ENCODE measurements around the gene MCTP1. TPM values are rescaled to one million over a fixed set of nuclear protein-coding genes. Genes with fewer than 3 reads are reported as not detected.

The MCTP1 gene
- total RNA-seq, 1 experiment from 2014 or later, result 2.5 TPM

DNA sequence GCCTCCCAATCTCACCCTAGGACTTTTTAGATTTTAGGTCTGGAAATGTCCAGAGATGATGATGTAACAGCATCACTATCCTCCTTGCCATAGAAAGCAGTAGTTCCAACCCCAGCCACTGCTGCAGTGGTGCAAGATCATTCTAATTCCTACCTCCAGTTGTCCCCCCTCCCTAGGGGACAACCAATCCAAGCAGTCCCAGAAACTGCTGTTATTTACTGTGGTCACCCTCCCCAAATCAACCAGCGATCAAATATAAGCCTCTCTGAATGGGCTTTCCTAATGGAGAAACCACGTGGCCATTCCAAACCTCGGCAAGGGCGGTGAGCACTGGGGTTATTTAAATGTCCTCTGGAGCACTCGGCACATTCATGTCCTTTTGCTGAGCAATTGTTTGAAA, 506.6 kb downstream of the MCTP1 start:
- H2BK12ac ChIP-seq (ENCODE audit: insufficient read length, low read depth, low read length), result no peak overlapping the region

More for the DNA sequence above, 506.6 kb downstream of the MCTP1 start:
- Histone ChIP-seq H2BK120ac (ENCODE audit: low read depth, low read length, poor library complexity, severe bottlenecking) (no peak overlapping the region), H2BK20ac (ENCODE audit: low read depth, low read length, poor library complexity, severe bottlenecking) (no peak overlapping the region), H3K18ac (ENCODE audit: insufficient read length, low read depth, low read length) (no peak overlapping the region), H3K56ac (ENCODE audit: insufficient read length, low read depth, low read length) (no peak overlapping the region), H3K4ac (ENCODE audit: low read depth, low read length) (no peak overlapping the region), H4K20me1 (ENCODE audit: control insufficient read depth, insufficient read depth, insufficient read length) (no peaks in the 10 kb centered on the region), H4K8ac (replicated peaks; ENCODE audit: insufficient read length, low read depth, low read length) (no peak overlapping the region), H4K91ac (ENCODE audit: insufficient read length, low read depth, low read length) (no peak overlapping the region), H2AFZ (ENCODE audit: low read length) (no peak overlapping the region), H3K79me1 (ENCODE audit: insufficient read depth, low read depth, low read length, poor library complexity, severe bottlenecking) (no peaks in the 10 kb centered on the region), H2AK5ac (ENCODE audit: insufficient read length, low read length) (no peak overlapping the region), H3K79me2 (ENCODE audit: insufficient read depth, low read length) (no peaks in the 10 kb centered on the region), H2BK5ac (ENCODE audit: insufficient read length, low read length) (no peak overlapping the region), H2BK15ac (ENCODE audit: low read depth, low read length) (no peak overlapping the region), H3K27me3 (ENCODE audit: insufficient read depth, low read length) (no peaks in the 10 kb centered on the region), H3K9ac (ENCODE audit: extremely low read depth, insufficient read length, low read length) (no peak overlapping the region), H4K5ac (ENCODE audit: insufficient read length, low read depth, low read length) (no peak overlapping the region), H3K23me2 (ENCODE audit: insufficient read length, low read depth, low read length, poor library complexity, severe bottlenecking) (no peaks in the 10 kb centered on the region), H3K4me2 (ENCODE audit: insufficient read depth, insufficient read length, low read length) (no peak overlapping the region), H3K9me3 (ENCODE audit: control insufficient read depth, low read depth, low read length) (no peaks in the 10 kb centered on the region), H3K23ac (ENCODE audit: insufficient read length, low read depth, low read length) (no peak overlapping the region), H3K27ac (ENCODE audit: insufficient read length, low read depth, low read length) (no peak overlapping the region), H3T11ph (ENCODE audit: low read length) (no peak overlapping the region), H3K4me1 (ENCODE audit: insufficient read depth, low read length) (no peaks in the 10 kb centered on the region), H3K14ac (ENCODE audit: insufficient read depth, low read length) (no peak overlapping the region)
- peaks cover 0 to 4% of the 10 kb centered on the region in 2 experiments; a peak in 2 of 5 replicates for H3K9me3 Mint-ChIP-seq
- peaks cover 9 to 11% of the 10 kb centered on the region in 2 experiments for H3K4me1 Mint-ChIP-seq
- TF ChIP-seq, protein P1, sequence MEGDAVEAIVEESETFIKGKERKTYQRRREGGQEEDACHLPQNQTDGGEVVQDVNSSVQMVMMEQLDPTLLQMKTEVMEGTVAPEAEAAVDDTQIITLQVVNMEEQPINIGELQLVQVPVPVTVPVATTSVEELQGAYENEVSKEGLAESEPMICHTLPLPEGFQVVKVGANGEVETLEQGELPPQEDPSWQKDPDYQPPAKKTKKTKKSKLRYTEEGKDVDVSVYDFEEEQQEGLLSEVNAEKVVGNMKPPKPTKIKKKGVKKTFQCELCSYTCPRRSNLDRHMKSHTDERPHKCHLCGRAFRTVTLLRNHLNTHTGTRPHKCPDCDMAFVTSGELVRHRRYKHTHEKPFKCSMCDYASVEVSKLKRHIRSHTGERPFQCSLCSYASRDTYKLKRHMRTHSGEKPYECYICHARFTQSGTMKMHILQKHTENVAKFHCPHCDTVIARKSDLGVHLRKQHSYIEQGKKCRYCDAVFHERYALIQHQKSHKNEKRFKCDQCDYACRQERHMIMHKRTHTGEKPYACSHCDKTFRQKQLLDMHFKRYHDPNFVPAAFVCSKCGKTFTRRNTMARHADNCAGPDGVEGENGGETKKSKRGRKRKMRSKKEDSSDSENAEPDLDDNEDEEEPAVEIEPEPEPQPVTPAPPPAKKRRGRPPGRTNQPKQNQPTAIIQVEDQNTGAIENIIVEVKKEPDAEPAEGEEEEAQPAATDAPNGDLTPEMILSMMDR (conservative IDR thresholded peaks at IDR 0.05), result no peak
- no peaks in the 10 kb centered on the region for H3K27me3 Mint-ChIP-seq (ENCODE audit: low read depth)
- H3K27ac Mint-ChIP-seq, result no peak overlapping the region
- no peak overlapping the region for H3K4me3 Mint-ChIP-seq
- WGBS (ENCODE audit: extremely low coverage, insufficient read length, low lambda C conversion rate), result no CpG with 5 or more reads among the region's 5 CpGs
- DNase-seq, result peak; percentile 26
- H3K36me3 Mint-ChIP-seq (ENCODE audit: insufficient read depth in 1 of 3, low read depth in 3 of 3), result peaks cover 0 to 4% (median 0%) of the 10 kb centered on the region in 3 experiments; a peak in 4 of 7 replicates

Measured in H9 (cell line).